ENCODE measurements around the gene ATOX1. TPM values are rescaled to one million over a fixed set of nuclear protein-coding genes. Genes with fewer than 3 reads are reported as not detected.
"Not testable (repeated sequence)": the region's sequence is repeated elsewhere in the genome, so short reads cannot be mapped to it uniquely, and the experiment has no call there.

Gene ATOX1
- total RNA-seq, 4 donors from 2014 or later = 59.0 to 185 (median 92.1) TPM

- Histone ChIP-seq H3K4me3 (no peak overlapping the region), H3K4me1 (peaks cover 31% of the 10 kb centered on the region), H3K27ac (no peak overlapping the region), H3K27me3 (no peaks in the 10 kb centered on the region), H3K36me3 (no peaks in the 10 kb centered on the region), H3K9me3 (no peaks in the 10 kb centered on the region)
- DNase-seq (ENCODE audit: low spot score in 2 of 2) = no peak
- TF ChIP-seq POLR2A (IDR thresholded peaks at IDR 0.05) (no peak), CTCF (IDR thresholded peaks at IDR 0.05) (no peak), EP300 (IDR thresholded peaks at IDR 0.05) (no peak), POLR2AphosphoS5 (IDR thresholded peaks at IDR 0.05) (no peak)
These were observed 57.6 kb downstream of the ATOX1 start for GRCh38 chr5:151700820-151701219.

DNA sequence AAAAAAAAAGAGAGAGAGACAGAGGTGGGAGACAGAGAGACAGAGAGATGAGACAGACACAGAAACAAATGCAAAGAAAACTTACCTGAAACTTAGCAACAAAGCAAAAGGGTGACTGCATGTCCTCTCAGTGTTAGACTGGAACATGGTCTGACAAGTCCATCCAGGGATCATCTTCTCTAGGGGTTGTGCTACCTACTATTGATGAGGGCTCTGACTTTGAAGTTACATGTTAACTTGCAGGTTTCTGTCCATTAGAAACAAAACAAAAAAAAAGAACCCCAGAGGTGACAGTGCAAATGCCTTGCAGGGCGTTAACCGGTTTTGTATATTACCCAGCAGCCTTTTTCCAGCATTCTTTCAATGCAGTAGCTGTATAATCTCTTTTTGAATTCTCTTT, 58.1 kb downstream of the ATOX1 start:
- Histone ChIP-seq H3K4me1 (peaks cover 31% of the 10 kb centered on the region), H3K36me3 (no peaks in the 10 kb centered on the region), H3K4me3 (no peak overlapping the region), H3K27me3 (no peaks in the 10 kb centered on the region), H3K27ac (no peak overlapping the region), H3K9me3 (no peaks in the 10 kb centered on the region)
- WGBS = 71% methylated on average over 2 of the region's 2 CpGs
- no peak for DNase-seq (ENCODE audit: low spot score in 2 of 2)
- TF ChIP-seq POLR2AphosphoS5 (IDR thresholded peaks at IDR 0.05) (no peak), POLR2A (IDR thresholded peaks at IDR 0.05) (no peak), EP300 (IDR thresholded peaks at IDR 0.05) (no peak), CTCF (IDR thresholded peaks at IDR 0.05) (no peak)

GRCh38 chr5:151699071-151699901, 59.1 kb downstream of the ATOX1 start:
- peaks cover 31% of the 10 kb centered on the region for H3K4me1 ChIP-seq
- peak; percentile 80 to 85 for DNase-seq (ENCODE audit: low spot score in 2 of 2)
- 40% methylated on average over 13 of the region's 13 CpGs for WGBS

DNA sequence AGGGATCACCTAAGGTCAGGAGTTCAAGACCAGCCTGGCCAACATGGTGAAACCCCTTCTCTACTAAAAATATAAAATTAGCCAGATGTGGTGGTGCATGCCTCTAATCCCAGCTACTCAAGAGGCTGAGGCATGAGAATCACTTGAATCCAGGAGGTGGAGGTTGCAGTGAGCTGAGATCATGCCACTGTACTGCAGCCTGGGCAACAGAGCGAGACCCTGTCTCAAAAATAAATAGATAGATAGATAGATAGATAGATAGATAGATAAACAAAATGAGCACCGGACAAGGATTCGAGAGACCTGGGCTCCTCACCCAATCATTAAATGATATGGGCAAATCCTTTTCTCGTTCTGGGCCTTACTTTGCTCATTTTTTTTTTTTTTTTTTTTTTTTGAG, 60.4 kb downstream of the ATOX1 start:
- H3K27me3 ChIP-seq; H3K9me3 ChIP-seq; H3K4me3 ChIP-seq; H3K36me3 ChIP-seq; DNase-seq (ENCODE audit: low spot score in 2 of 2): not testable (repeated sequence)
- Histone ChIP-seq H3K4me1 (peaks cover 31% of the 10 kb centered on the region), H3K27ac (peak overlapping the region; percentile 89)
- WGBS = 92% methylated on average over 4 of the region's 4 CpGs

More at GRCh38 chr5:151699071-151699901, 59.1 kb downstream of the ATOX1 start:
- no peaks in the 10 kb centered on the region for H3K27me3 ChIP-seq
- no peaks in the 10 kb centered on the region for H3K9me3 ChIP-seq
- peak overlapping the region; percentile 80 for H3K27ac ChIP-seq
- H3K4me3 ChIP-seq = no peak overlapping the region
- no peak for TF ChIP-seq POLR2A (IDR thresholded peaks at IDR 0.05)
- TF ChIP-seq CTCF (IDR thresholded peaks at IDR 0.05) = no peak
- TF ChIP-seq EP300 (IDR thresholded peaks at IDR 0.05) = no peak
- H3K36me3 ChIP-seq = no peaks in the 10 kb centered on the region

DNA sequence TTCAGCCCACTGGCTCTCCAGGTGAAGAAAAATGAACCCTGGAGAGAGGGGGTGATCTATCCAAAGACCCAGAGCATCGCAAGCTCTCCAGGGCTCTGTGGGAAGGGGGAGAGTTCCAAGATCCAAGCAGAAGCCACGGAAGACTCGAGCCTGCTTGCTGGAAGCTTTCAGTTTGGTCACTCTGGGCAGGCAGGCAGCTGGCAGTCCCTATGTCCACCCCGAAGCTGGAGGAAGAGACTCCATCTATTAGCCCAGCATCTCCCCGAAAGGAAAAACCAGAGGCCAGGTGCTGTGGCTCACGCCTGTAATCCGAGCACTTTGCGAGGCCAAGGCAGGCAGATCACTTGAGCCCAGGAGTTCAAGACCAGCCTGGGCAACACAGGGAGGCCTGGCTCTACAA, 61.0 kb downstream of the ATOX1 start:
- no peak for DNase-seq (ENCODE audit: low spot score in 2 of 2)
- H3K27me3 ChIP-seq = no peaks in the 10 kb centered on the region
- 55% methylated on average over 8 of the region's 8 CpGs for WGBS
- peaks cover 31% of the 10 kb centered on the region for H3K4me1 ChIP-seq
- no peaks in the 10 kb centered on the region for H3K36me3 ChIP-seq
- peak overlapping the region; percentile 89 for H3K27ac ChIP-seq
- no peaks in the 10 kb centered on the region for H3K9me3 ChIP-seq
- TF ChIP-seq POLR2A (IDR thresholded peaks at IDR 0.05) (no peak), POLR2AphosphoS5 (IDR thresholded peaks at IDR 0.05) (no peak), EP300 (IDR thresholded peaks at IDR 0.05) (no peak), CTCF (IDR thresholded peaks at IDR 0.05) (no peak)
- H3K4me3 ChIP-seq = no peak overlapping the region
